Measurements from ENCODE around the gene ZNF343. TPM values are rescaled to one million over a fixed set of nuclear protein-coding genes. Genes with fewer than 3 reads are reported as not detected.

The ZNF343 gene
- total RNA-seq, 1 experiment from 2014 or later = 3.4 TPM

- no peaks in the 10 kb centered on the region for H3K4me1 ChIP-seq (ENCODE audit: insufficient read depth, low read length)
- no peak overlapping the region for H3K4me3 Mint-ChIP-seq
- H3K27ac ChIP-seq (ENCODE audit: insufficient read length, low read depth, low read length) = no peak overlapping the region
- H2BK5ac ChIP-seq (ENCODE audit: insufficient read length, low read length) = no peak overlapping the region
- H3K14ac ChIP-seq (ENCODE audit: insufficient read depth, low read length) = no peak overlapping the region
- H3K27ac Mint-ChIP-seq = no peak overlapping the region
- no peaks in the 10 kb centered on the region for H3K9me3 Mint-ChIP-seq
- H3K23me2 ChIP-seq (ENCODE audit: insufficient read length, low read depth, low read length, poor library complexity, severe bottlenecking) = no peaks in the 10 kb centered on the region
- no peak overlapping the region for H2BK15ac ChIP-seq (ENCODE audit: low read depth, low read length)
- no peaks in the 10 kb centered on the region for H3K9me3 ChIP-seq (ENCODE audit: control insufficient read depth, low read depth, low read length)
- no peak overlapping the region for H3K4ac ChIP-seq (ENCODE audit: low read depth, low read length)
- H3K79me1 ChIP-seq (ENCODE audit: insufficient read depth, low read depth, low read length, poor library complexity, severe bottlenecking) = no peaks in the 10 kb centered on the region
- H4K20me1 ChIP-seq (ENCODE audit: control insufficient read depth, insufficient read depth, insufficient read length) = no peaks in the 10 kb centered on the region
- no peaks in the 10 kb centered on the region for H3K27me3 ChIP-seq (ENCODE audit: insufficient read depth, low read length)
- no peak overlapping the region for H2BK20ac ChIP-seq (ENCODE audit: low read depth, low read length, poor library complexity, severe bottlenecking)
- H3K18ac ChIP-seq (ENCODE audit: insufficient read length, low read depth, low read length) = no peak overlapping the region
- H3K79me2 ChIP-seq (ENCODE audit: insufficient read depth, low read length) = no peaks in the 10 kb centered on the region
- peaks cover 0 to 1% of the 10 kb centered on the region in 2 experiments; a peak in 1 of 4 replicates for H3K4me1 Mint-ChIP-seq
- no peak overlapping the region for H4K8ac ChIP-seq (replicated peaks; ENCODE audit: insufficient read length, low read depth, low read length)
- WGBS (ENCODE audit: extremely low coverage, insufficient read length, low lambda C conversion rate) = no CpG with 5 or more reads among the region's 2 CpGs
- H4K91ac ChIP-seq (ENCODE audit: insufficient read length, low read depth, low read length) = no peak overlapping the region
- no peak overlapping the region for H2BK12ac ChIP-seq (ENCODE audit: insufficient read length, low read depth, low read length)
- DNase-seq = no peak
- H3K9ac ChIP-seq (ENCODE audit: extremely low read depth, insufficient read length, low read length) = no peak overlapping the region
- no peak overlapping the region for H3K23ac ChIP-seq (ENCODE audit: insufficient read length, low read depth, low read length)
- H4K5ac ChIP-seq (ENCODE audit: insufficient read length, low read depth, low read length) = no peak overlapping the region
- H3K36me3 Mint-ChIP-seq (ENCODE audit: insufficient read depth in 1 of 3, low read depth in 3 of 3) = no peaks in the 10 kb centered on the region
- no peak overlapping the region for H2AK5ac ChIP-seq (ENCODE audit: insufficient read length, low read length)
- peaks cover 72% of the 10 kb centered on the region for H3K27me3 Mint-ChIP-seq (ENCODE audit: low read depth)
- no peak overlapping the region for H3K56ac ChIP-seq (ENCODE audit: insufficient read length, low read depth, low read length)
- TF ChIP-seq, protein P1, sequence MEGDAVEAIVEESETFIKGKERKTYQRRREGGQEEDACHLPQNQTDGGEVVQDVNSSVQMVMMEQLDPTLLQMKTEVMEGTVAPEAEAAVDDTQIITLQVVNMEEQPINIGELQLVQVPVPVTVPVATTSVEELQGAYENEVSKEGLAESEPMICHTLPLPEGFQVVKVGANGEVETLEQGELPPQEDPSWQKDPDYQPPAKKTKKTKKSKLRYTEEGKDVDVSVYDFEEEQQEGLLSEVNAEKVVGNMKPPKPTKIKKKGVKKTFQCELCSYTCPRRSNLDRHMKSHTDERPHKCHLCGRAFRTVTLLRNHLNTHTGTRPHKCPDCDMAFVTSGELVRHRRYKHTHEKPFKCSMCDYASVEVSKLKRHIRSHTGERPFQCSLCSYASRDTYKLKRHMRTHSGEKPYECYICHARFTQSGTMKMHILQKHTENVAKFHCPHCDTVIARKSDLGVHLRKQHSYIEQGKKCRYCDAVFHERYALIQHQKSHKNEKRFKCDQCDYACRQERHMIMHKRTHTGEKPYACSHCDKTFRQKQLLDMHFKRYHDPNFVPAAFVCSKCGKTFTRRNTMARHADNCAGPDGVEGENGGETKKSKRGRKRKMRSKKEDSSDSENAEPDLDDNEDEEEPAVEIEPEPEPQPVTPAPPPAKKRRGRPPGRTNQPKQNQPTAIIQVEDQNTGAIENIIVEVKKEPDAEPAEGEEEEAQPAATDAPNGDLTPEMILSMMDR (conservative IDR thresholded peaks at IDR 0.05) = no peak
- no peak overlapping the region for H2AFZ ChIP-seq (ENCODE audit: low read length)
- H3T11ph ChIP-seq (ENCODE audit: low read length) = no peak overlapping the region
- H3K4me2 ChIP-seq (ENCODE audit: insufficient read depth, insufficient read length, low read length) = no peak overlapping the region
- no peak overlapping the region for H2BK120ac ChIP-seq (ENCODE audit: low read depth, low read length, poor library complexity, severe bottlenecking)
These were observed 33.2 kb upstream of the ZNF343 start for GRCh38 chr20:2541940-2542339.
